Measurements from ENCODE around the gene OTOP3. TPM values are rescaled to one million over a fixed set of nuclear protein-coding genes. Genes with fewer than 3 reads are reported as not detected.

The OTOP3 gene
- total and polyA plus RNA-seq, 2 donors (not counting 1 experiment from before 2014, with no cell fraction given), result not detected

GRCh38 chr17:74901353-74902135, 34.2 kb upstream of the OTOP3 start:
- Histone ChIP-seq H3K36me3 (ENCODE audit: control insufficient read depth, insufficient read depth, low read length) (no peaks in the 10 kb centered on the region), H3K27ac (ENCODE audit: insufficient read depth, low read length) (no peak overlapping the region), H3K9ac (ENCODE audit: insufficient read depth, low read length) (no peak overlapping the region), H3K4me3 (replicated peaks in 1 of 4; ENCODE audit: control extremely low read depth in 1 of 4, insufficient read depth in 1 of 4, low read depth in 3 of 4, low read length in 4 of 4) (no peak overlapping the region), H4K20me1 (ENCODE audit: control insufficient read depth, extremely low read depth, insufficient read depth, low read length) (no peaks in the 10 kb centered on the region), H2AFZ (ENCODE audit: low read length) (no peak overlapping the region), H3K27me3 (ENCODE audit: control insufficient read depth, insufficient read depth, low read length) (peaks cover 3% of the 10 kb centered on the region), H3K4me2 (ENCODE audit: extremely low read depth, insufficient read depth, low read length) (no peak overlapping the region), H3K9me3 (ENCODE audit: control insufficient read depth, insufficient read depth, low read depth, low read length) (no peaks in the 10 kb centered on the region), H3K4me1 (ENCODE audit: control insufficient read depth, extremely low read depth, insufficient read depth, low read length) (no peaks in the 10 kb centered on the region), H3K79me2 (ENCODE audit: control insufficient read depth, insufficient read depth, low read length) (no peaks in the 10 kb centered on the region)
- no peak for DNase-seq (ENCODE audit: low read depth in 2 of 2)
- TF ChIP-seq CTCF (conservative IDR thresholded peaks at IDR 0.05 in 1 of 2, IDR thresholded peaks at IDR 0.05 in 1 of 2; ENCODE audit: low read depth in 1 of 2, low read length in 2 of 2) (no peak), EZH2 (IDR thresholded peaks at IDR 0.05; ENCODE audit: low read length, missing control alignments) (no peak)

- H3K4me2 ChIP-seq (ENCODE audit: extremely low read depth, insufficient read depth, low read length), result no peak overlapping the region
- no peaks in the 10 kb centered on the region for H4K20me1 ChIP-seq (ENCODE audit: control insufficient read depth, extremely low read depth, insufficient read depth, low read length)
- no peaks in the 10 kb centered on the region for H3K79me2 ChIP-seq (ENCODE audit: control insufficient read depth, insufficient read depth, low read length)
- H3K9me3 ChIP-seq (ENCODE audit: control insufficient read depth, insufficient read depth, low read depth, low read length), result no peaks in the 10 kb centered on the region
- no peak for DNase-seq (ENCODE audit: low read depth in 2 of 2)
- no peak overlapping the region for H3K4me3 ChIP-seq (replicated peaks in 1 of 4; ENCODE audit: control extremely low read depth in 1 of 4, insufficient read depth in 1 of 4, low read depth in 3 of 4, low read length in 4 of 4)
- TF ChIP-seq EZH2 (IDR thresholded peaks at IDR 0.05; ENCODE audit: low read length, missing control alignments), result no peak
- TF ChIP-seq CTCF (conservative IDR thresholded peaks at IDR 0.05 in 1 of 2, IDR thresholded peaks at IDR 0.05 in 1 of 2; ENCODE audit: low read depth in 1 of 2, low read length in 2 of 2), result no peak
- no peak overlapping the region for H3K27ac ChIP-seq (ENCODE audit: insufficient read depth, low read length)
- H3K4me1 ChIP-seq (ENCODE audit: control insufficient read depth, extremely low read depth, insufficient read depth, low read length), result no peaks in the 10 kb centered on the region
- no peak overlapping the region for H3K9ac ChIP-seq (ENCODE audit: insufficient read depth, low read length)
- H3K27me3 ChIP-seq (ENCODE audit: control insufficient read depth, insufficient read depth, low read length), result no peaks in the 10 kb centered on the region
- H2AFZ ChIP-seq (ENCODE audit: low read length), result no peak overlapping the region
- H3K36me3 ChIP-seq (ENCODE audit: control insufficient read depth, insufficient read depth, low read length), result no peaks in the 10 kb centered on the region
Measured at GRCh38 chr17:74903034-74903433, 32.7 kb upstream of the OTOP3 start.

- Histone ChIP-seq H3K4me2 (ENCODE audit: extremely low read depth, insufficient read depth, low read length) (no peak overlapping the region), H2AFZ (ENCODE audit: low read length) (no peak overlapping the region), H3K79me2 (ENCODE audit: control insufficient read depth, insufficient read depth, low read length) (no peaks in the 10 kb centered on the region), H3K9ac (ENCODE audit: insufficient read depth, low read length) (no peak overlapping the region), H3K9me3 (ENCODE audit: control insufficient read depth, insufficient read depth, low read depth, low read length) (no peaks in the 10 kb centered on the region), H4K20me1 (ENCODE audit: control insufficient read depth, extremely low read depth, insufficient read depth, low read length) (no peaks in the 10 kb centered on the region), H3K4me1 (ENCODE audit: control insufficient read depth, extremely low read depth, insufficient read depth, low read length) (no peaks in the 10 kb centered on the region), H3K4me3 (replicated peaks in 1 of 4; ENCODE audit: control extremely low read depth in 1 of 4, insufficient read depth in 1 of 4, low read depth in 3 of 4, low read length in 4 of 4) (no peak overlapping the region), H3K27ac (ENCODE audit: insufficient read depth, low read length) (no peak overlapping the region), H3K27me3 (ENCODE audit: control insufficient read depth, insufficient read depth, low read length) (no peaks in the 10 kb centered on the region), H3K36me3 (ENCODE audit: control insufficient read depth, insufficient read depth, low read length) (no peaks in the 10 kb centered on the region)
- no peak for TF ChIP-seq CTCF (conservative IDR thresholded peaks at IDR 0.05 in 1 of 2, IDR thresholded peaks at IDR 0.05 in 1 of 2; ENCODE audit: low read depth in 1 of 2, low read length in 2 of 2)
- no peak for TF ChIP-seq EZH2 (IDR thresholded peaks at IDR 0.05; ENCODE audit: low read length, missing control alignments)
- DNase-seq (ENCODE audit: low read depth in 2 of 2), result no peak
Measured at GRCh38 chr17:74903671-74904070, 32.0 kb upstream of the OTOP3 start.
